ENCODE measurements around the gene TNRC18. TPM values are rescaled to one million over a fixed set of nuclear protein-coding genes. Genes with fewer than 3 reads are reported as not detected.

The TNRC18 gene
- total RNA-seq, 2 donors from 2014 or later: 46.3 to 49.2 TPM

DNA sequence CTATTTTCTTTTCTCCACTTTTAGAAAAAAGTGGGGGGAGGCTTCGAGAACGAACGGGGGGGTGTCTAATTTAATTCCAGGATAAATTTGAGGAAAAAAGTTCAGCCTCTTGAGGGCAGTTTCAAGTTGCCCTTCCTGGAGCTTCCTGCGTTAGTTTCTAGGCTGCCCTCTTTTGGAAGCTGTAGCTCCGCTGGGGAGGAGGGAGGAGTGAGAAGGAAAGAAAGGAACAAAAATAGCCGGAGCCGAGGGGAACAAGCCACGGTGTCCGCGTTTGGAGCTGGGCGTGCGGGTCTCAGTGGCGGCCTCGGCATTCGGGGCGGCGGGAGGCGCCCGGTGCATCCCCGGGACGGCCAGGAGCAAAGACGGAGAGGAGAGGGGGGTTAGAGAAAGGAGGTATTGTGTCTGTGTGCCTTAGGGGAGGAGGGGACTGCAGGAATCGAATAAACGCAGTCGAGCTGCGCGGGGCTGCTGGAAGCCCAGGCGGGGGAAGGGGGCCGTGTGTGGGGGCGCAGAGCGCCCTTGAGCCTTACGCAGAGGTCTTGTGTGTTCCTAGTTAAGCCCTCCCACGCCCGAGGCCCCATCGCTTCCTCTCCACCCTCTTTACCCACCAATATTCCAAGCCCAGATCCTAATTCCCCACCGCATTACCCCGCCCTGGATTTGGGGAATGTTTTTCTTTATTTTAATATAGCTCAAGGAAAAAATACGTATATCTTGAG, 2.0 kb upstream of the TNRC18 start:
- no peaks in the 10 kb centered on the region for H3K9me3 Mint-ChIP-seq
- H3K4me1 Mint-ChIP-seq: peaks cover 7% of the 10 kb centered on the region
- H3K27ac Mint-ChIP-seq: no peak overlapping the region
- peak overlapping the region; percentile 70 for H3K4me3 Mint-ChIP-seq
- peaks cover 8% of the 10 kb centered on the region for H3K36me3 Mint-ChIP-seq (ENCODE audit: low read depth)
- ATAC-seq (replicated peaks): no peak
- H3K27me3 Mint-ChIP-seq: peaks cover 45% of the 10 kb centered on the region

DNA sequence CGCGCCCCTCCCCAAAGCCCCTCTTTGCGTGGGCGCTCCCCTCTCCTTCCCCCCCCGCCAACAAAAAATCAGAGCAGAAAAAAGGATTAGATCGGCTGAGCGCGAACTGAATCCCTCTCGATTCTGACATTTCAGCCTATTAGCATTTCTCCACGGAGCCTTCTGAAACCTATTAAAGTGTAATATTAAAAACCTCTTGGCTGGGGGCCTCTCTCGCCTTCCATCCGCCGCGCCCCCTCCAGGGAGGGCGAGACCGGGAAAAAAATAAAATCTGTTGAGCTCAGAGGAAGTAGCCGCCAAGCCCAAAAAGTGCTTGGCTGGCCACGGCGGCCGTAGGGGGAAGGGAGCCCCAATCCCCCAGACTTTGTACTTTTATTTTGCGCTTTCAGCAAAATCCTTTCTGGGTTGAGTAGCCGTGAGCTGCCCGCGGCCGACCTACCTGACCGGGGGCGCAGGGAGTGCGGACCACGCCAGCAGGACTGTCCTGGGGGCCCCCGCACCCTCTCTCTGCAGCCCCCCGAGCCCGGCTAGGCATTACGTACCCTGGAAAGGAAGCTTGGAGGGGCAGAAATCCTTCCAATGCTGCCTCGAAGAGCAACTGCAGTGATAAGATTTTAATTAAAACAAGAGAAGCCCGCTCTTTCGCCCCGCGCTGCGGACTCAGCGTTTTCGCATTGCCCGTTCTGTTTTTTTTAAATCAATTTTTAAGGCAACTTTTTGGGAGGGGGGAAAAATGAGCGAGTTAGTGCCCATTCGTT, 1.3 kb upstream of the TNRC18 start:
- Mint-ChIP-seq H3K4me3 (peak overlapping the region; percentile 70), H3K36me3 (ENCODE audit: low read depth) (peaks cover 11% of the 10 kb centered on the region), H3K27ac (peak overlapping the region; percentile 48), H3K4me1 (peaks cover 6% of the 10 kb centered on the region), H3K9me3 (no peaks in the 10 kb centered on the region), H3K27me3 (peaks cover 38% of the 10 kb centered on the region)
- no peak for ATAC-seq (replicated peaks)

- H3K9me3 Mint-ChIP-seq: no peaks in the 10 kb centered on the region
- H3K27me3 Mint-ChIP-seq: peaks cover 32% of the 10 kb centered on the region
- H3K4me3 Mint-ChIP-seq: peak overlapping the region; percentile 70
- no peaks in the 10 kb centered on the region for H3K4me1 Mint-ChIP-seq
- peak; percentile 45 for ATAC-seq (replicated peaks)
- H3K36me3 Mint-ChIP-seq (ENCODE audit: low read depth): peaks cover 11% of the 10 kb centered on the region
- peak overlapping the region; percentile 48 for H3K27ac Mint-ChIP-seq
These were observed 528 bp upstream of the TNRC18 start for GRCh38 chr7:5423976-5424748.

DNA sequence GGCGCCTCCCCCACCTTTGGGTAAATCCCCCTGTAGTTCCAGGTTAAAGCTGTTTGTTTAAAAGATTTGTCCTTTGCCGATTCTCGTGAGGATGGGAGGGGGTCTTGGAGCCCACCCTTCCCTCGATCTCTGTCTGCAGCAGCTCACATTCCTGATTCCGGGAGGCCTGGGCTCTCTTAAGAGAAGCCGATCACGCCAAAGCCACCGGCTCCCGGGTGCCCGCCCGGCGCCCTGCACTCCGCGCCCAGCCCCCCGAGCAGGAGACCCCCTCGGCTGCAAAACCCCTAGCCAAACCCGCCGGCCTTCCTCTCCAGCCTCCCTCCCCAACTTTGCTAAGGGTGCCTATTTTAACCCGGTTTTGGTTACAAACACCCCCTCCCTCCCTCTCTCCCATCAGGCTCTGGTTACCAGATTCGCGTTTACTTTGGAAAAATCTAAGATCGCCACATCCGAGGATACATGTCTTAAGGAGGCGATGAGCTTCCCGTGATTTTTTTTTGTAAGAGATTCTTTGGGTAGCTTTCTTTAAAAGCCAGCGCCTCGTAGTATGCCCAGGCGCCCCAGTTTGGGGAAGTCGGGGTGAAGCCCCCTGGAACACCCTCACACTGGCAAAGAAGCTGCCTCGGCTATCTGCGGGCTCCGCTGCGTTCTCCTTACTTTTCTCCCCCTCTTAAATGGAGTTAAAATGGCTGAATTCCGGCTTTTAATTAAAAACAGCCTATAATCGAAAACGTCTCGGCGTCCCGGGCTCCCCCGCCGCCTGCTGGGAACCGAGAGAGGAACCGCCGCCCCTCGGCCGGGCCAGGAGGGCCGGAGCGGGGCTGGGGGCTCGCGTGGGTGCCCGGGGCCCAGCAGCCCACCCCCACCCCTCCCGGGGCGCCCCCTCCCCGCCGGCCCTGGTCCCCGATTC, 983 bp downstream of the TNRC18 start:
- no peak for ATAC-seq (replicated peaks)
- Mint-ChIP-seq H3K9me3 (no peaks in the 10 kb centered on the region), H3K36me3 (ENCODE audit: low read depth) (peaks cover 17% of the 10 kb centered on the region), H3K4me3 (peak overlapping the region; percentile 60), H3K27ac (no peak overlapping the region), H3K4me1 (peaks cover 5% of the 10 kb centered on the region), H3K27me3 (peaks cover 42% of the 10 kb centered on the region)

GRCh38 chr7:5421714-5422395, 1.8 kb downstream of the TNRC18 start:
- Mint-ChIP-seq H3K27me3 (peaks cover 41% of the 10 kb centered on the region), H3K27ac (no peak overlapping the region), H3K9me3 (no peaks in the 10 kb centered on the region), H3K4me3 (peak overlapping the region; percentile 60), H3K36me3 (ENCODE audit: low read depth) (peaks cover 17% of the 10 kb centered on the region), H3K4me1 (peaks cover 5% of the 10 kb centered on the region)
- no peak for ATAC-seq (replicated peaks)

GRCh38 chr7:5420881-5421713, 2.5 kb downstream of the TNRC18 start:
- Mint-ChIP-seq H3K27me3 (peaks cover 39% of the 10 kb centered on the region), H3K4me3 (peak overlapping the region; percentile 54), H3K27ac (no peak overlapping the region), H3K4me1 (peaks cover 5% of the 10 kb centered on the region), H3K36me3 (ENCODE audit: low read depth) (peaks cover 17% of the 10 kb centered on the region), H3K9me3 (no peaks in the 10 kb centered on the region)
- peak; percentile 14 for ATAC-seq (replicated peaks)

- Mint-ChIP-seq H3K27ac (no peak overlapping the region), H3K9me3 (no peaks in the 10 kb centered on the region), H3K4me3 (peak overlapping the region; percentile 54), H3K4me1 (peaks cover 5% of the 10 kb centered on the region), H3K27me3 (peaks cover 31% of the 10 kb centered on the region), H3K36me3 (ENCODE audit: low read depth) (peaks cover 12% of the 10 kb centered on the region)
- no peak for ATAC-seq (replicated peaks)
These were observed 3.4 kb downstream of the TNRC18 start for GRCh38 chr7:5420067-5420880.

- no peak overlapping the region for H3K27ac Mint-ChIP-seq
- H3K4me3 Mint-ChIP-seq: peak overlapping the region; percentile 51
- no peak for ATAC-seq (replicated peaks)
- H3K27me3 Mint-ChIP-seq: peaks cover 29% of the 10 kb centered on the region
- peaks cover 11% of the 10 kb centered on the region for H3K36me3 Mint-ChIP-seq (ENCODE audit: low read depth)
- peaks cover 5% of the 10 kb centered on the region for H3K4me1 Mint-ChIP-seq
- H3K9me3 Mint-ChIP-seq: no peaks in the 10 kb centered on the region
These were observed 4.0 kb downstream of the TNRC18 start for GRCh38 chr7:5419539-5420066.

- Mint-ChIP-seq H3K4me1 (peaks cover 5% of the 10 kb centered on the region), H3K27ac (no peak overlapping the region), H3K27me3 (peaks cover 24% of the 10 kb centered on the region), H3K36me3 (ENCODE audit: low read depth) (peaks cover 11% of the 10 kb centered on the region), H3K9me3 (no peaks in the 10 kb centered on the region), H3K4me3 (peak overlapping the region; percentile 51)
- no peak for ATAC-seq (replicated peaks)
These were observed 5.4 kb downstream of the TNRC18 start for GRCh38 chr7:5418285-5418582.

- H3K27ac Mint-ChIP-seq: no peak overlapping the region
- H3K27me3 Mint-ChIP-seq: peaks cover 20% of the 10 kb centered on the region
- H3K36me3 Mint-ChIP-seq (ENCODE audit: low read depth): peaks cover 11% of the 10 kb centered on the region
- H3K9me3 Mint-ChIP-seq: no peaks in the 10 kb centered on the region
- H3K4me1 Mint-ChIP-seq: peaks cover 5% of the 10 kb centered on the region
- ATAC-seq (replicated peaks): no peak
- no peak overlapping the region for H3K4me3 Mint-ChIP-seq
These were observed 6.2 kb downstream of the TNRC18 start for GRCh38 chr7:5417106-5418071.

DNA sequence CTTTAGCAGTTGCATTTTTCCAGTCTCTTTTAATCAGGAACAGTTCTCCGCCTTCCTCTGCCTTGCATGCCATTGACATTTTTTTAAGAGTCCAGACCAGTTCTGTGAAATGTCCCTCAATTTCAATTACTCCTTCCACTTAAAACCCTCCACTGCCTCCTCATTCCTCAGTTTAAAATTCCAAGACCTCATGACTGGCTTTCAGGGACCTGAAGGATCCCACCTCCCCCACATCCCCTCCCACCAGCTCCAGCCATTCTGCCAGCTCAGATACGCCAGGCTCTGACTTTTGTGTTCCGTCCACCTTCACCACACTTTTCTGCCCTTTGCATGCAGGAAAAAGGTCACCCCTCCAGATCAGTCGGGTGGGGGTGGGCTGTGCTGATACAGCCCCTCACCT, 8.7 kb downstream of the TNRC18 start:
- Mint-ChIP-seq H3K9me3 (no peaks in the 10 kb centered on the region), H3K27ac (no peak overlapping the region), H3K27me3 (peaks cover 18% of the 10 kb centered on the region), H3K36me3 (ENCODE audit: low read depth) (peaks cover 6% of the 10 kb centered on the region), H3K4me1 (peaks cover 5% of the 10 kb centered on the region), H3K4me3 (no peak overlapping the region)
- ATAC-seq (replicated peaks): no peak

Measured in activated T-helper 17 cell treated with anti-CD3 and anti-CD28 coated beads, Interleukin-2, amount 50 U/mL, for 72 hours (primary cell).